HCT116 (cell line): ENCODE results near the gene CTSZ. TPM values are rescaled to one million over a fixed set of nuclear protein-coding genes. Genes with fewer than 3 reads are reported as not detected.

Experiments used
- ATAC-seq: fragments of 200-7000 bp; cut with Tn5 transposase; 2 replicates; pipeline ENCODE4 v1.9.1; 2020; ENCODE audit warnings: mild to moderate bottlenecking, moderate library complexity
- BruUV-seq: library from RNA; stranded (reverse); fragments of 400-500 nt; replicated peaks from 2 replicates; lab custom pipeline; 2021; lab: Mats Ljungman, UMichigan
- CTCF ChIA-PET: fragments of 300-600 bp; sonication (Branson Sonifier 250); formaldehyde crosslinking; loops from one replicate; lab custom pipeline; 2021; ENCODE audit warnings: antibody characterized with exemption; lab: Charles Lee
- POLR2A ChIA-PET: fragments of 300-600, 350-600 bp; sonication (Branson Sonifier 250); formaldehyde crosslinking; loops from one replicate; lab custom pipeline; 2021; ENCODE audit warnings: antibody characterized with exemption; lab: Charles Lee
- RAD21 ChIA-PET, 2 experiments: fragments of 300-600 bp; sonication (Branson Sonifier 250); formaldehyde crosslinking; loops; one replicate each; lab custom pipeline; 2023; ENCODE audit warnings: low total read pairs in 2 of 2; ENCODE audit not compliant: uncharacterized antibody in 2 of 2, unreplicated experiment in 2 of 2, low non-redundant PET in 1 of 2; lab: Charles Lee
- DNase-seq: peaks from one replicate; pipeline ENCODE4 v3.0.0-alpha.2; 2010; ENCODE audit warnings: low read depth, low spot score
- H2AFZ ChIP-seq: fragments of 200-600 bp; shearing (Covaris generic), sonication (generic); 2 replicates; pipeline ENCODE4 v1.6.1; 2017; ENCODE audit warnings: low read depth, mixed run types, mixed read lengths, antibody characterized with exemption, low read length; ENCODE audit not compliant: poor library complexity, severe bottlenecking
- H3K27ac ChIP-seq: 2 replicates; pipeline ENCODE4 v1.5.1; 2012; ENCODE audit warnings: low read depth, low read length
- H3K27me3 ChIP-seq: fragments of 200-600 bp; sonication (generic); 2 replicates; pipeline ENCODE4 v1.6.1; 2016; ENCODE audit warnings: mixed run types, low read length, mixed read lengths; ENCODE audit not compliant: insufficient read depth
- H3K36me3 ChIP-seq, 2 experiments: fragments of 200-500 bp in 1 of 2; fragments of 200-600 bp in 1 of 2; sonication (Bioruptor generic) in 1 of 2; sonication (generic) in 1 of 2; 2 replicates each; pipeline versions ENCODE4 v1.5.1 to v1.6.1; 2014 to 2016; ENCODE audit warnings: low read length in 2 of 2, inconsistent platforms in 1 of 2, mixed read lengths in 1 of 2, mixed run types in 1 of 2; ENCODE audit not compliant: insufficient read depth in 2 of 2, control insufficient read depth in 1 of 2
- H3K4me1 ChIP-seq, 2 experiments: fragments of 200-600 bp in 1 of 2; sonication (generic) in 1 of 2; 2 replicates each; pipeline versions ENCODE4 v1.5.1 to v1.6.1; 2012 to 2017; ENCODE audit warnings: low read length in 2 of 2, inconsistent platforms in 1 of 2, mild to moderate bottlenecking in 1 of 2, mixed read lengths in 1 of 2, mixed run types in 1 of 2, moderate library complexity in 1 of 2; ENCODE audit not compliant: insufficient read depth in 2 of 2, control insufficient read depth in 1 of 2
- H3K4me2 ChIP-seq: fragments of 200-600 bp; sonication (generic); 2 replicates; pipeline ENCODE4 v1.6.1; 2017; ENCODE audit warnings: mixed run types, low read length, mixed read lengths
- H3K4me3 ChIP-seq, 2 experiments: fragments of 200-600 bp in 1 of 2; sonication (generic) in 1 of 2; replicated peaks in 1 of 2; 2 replicates each; pipeline ENCODE4 v1.5.1; 2011 to 2016; ENCODE audit warnings: low read length in 2 of 2, control low read depth in 1 of 2, low read depth in 1 of 2, mild to moderate bottlenecking in 1 of 2, mixed read lengths in 1 of 2, mixed run types in 1 of 2
- H3K79me2 ChIP-seq: fragments of 200-600 bp; sonication (generic); 2 replicates; pipeline ENCODE4 v1.6.1; 2017; ENCODE audit warnings: mild to moderate bottlenecking, mixed run types, low read length, moderate library complexity, mixed read lengths; ENCODE audit not compliant: insufficient read depth
- H3K9ac ChIP-seq: fragments of 200-600 bp; sonication (generic); 2 replicates; pipeline ENCODE4 v1.6.1; 2016; ENCODE audit warnings: low read length, mixed read lengths
- H3K9me2 ChIP-seq: fragments of 200-600 bp; sonication (generic), shearing (Covaris generic); 2 replicates; pipeline ENCODE4 v1.6.1; 2017; ENCODE audit warnings: mixed run types, mild to moderate bottlenecking, moderate library complexity; ENCODE audit not compliant: insufficient read depth
- H3K9me3 ChIP-seq, 2 experiments: fragments of 200-500 bp in 1 of 2; fragments of 200-600 bp in 1 of 2; sonication (Bioruptor generic) in 1 of 2; sonication (generic) in 1 of 2; 2 replicates each; pipeline ENCODE4 v1.6.1; 2014 to 2017; ENCODE audit warnings: low read length in 2 of 2, mixed read lengths in 2 of 2, inconsistent platforms in 1 of 2, low read depth in 1 of 2, mild to moderate bottlenecking in 1 of 2, mixed run types in 1 of 2, moderate library complexity in 1 of 2; ENCODE audit not compliant: control insufficient read depth in 1 of 2, insufficient read depth in 1 of 2
- H4K20me1 ChIP-seq: fragments of 200-600 bp; sonication (generic), shearing (Covaris generic); 2 replicates; pipeline ENCODE4 v1.6.1; 2017; ENCODE audit warnings: mixed run types, mild to moderate bottlenecking, moderate library complexity; ENCODE audit not compliant: insufficient read depth
- CBX3 ChIP-seq: IDR thresholded peaks from 2 replicates; pipeline ENCODE4 v1.6.1; 2012; ENCODE audit warnings: low read depth
- CEBPB ChIP-seq: IDR thresholded peaks from 2 replicates; pipeline ENCODE4 v1.6.1; 2012; ENCODE audit warnings: low read depth
- ELF1 ChIP-seq: IDR thresholded peaks from 2 replicates; pipeline ENCODE4 v1.6.1; 2012; ENCODE audit warnings: low read depth, borderline replicate concordance
- EZH2 ChIP-seq: fragments of 200-600 bp; sonication (generic); IDR thresholded peaks from 2 replicates; pipeline ENCODE4 v1.6.1; 2017; ENCODE audit warnings: antibody characterized with exemption, mixed run types
- EZH2phosphoT487 ChIP-seq: fragments of 200-600 bp; IDR thresholded peaks from 2 replicates; pipeline ENCODE4 v1.6.1; 2018; ENCODE audit warnings: antibody characterized with exemption, borderline replicate concordance
- FOSL1 ChIP-seq: IDR thresholded peaks from 2 replicates; pipeline ENCODE4 v1.6.1; 2012; ENCODE audit warnings: low read depth
- JUND ChIP-seq: IDR thresholded peaks from 2 replicates; pipeline ENCODE4 v1.6.1; 2012
- POLR2A ChIP-seq: IDR thresholded peaks from 2 replicates; pipeline ENCODE4 v1.7.0; 2011; ENCODE audit warnings: borderline replicate concordance; ENCODE audit not compliant: insufficient read depth, insufficient read length; ENCODE audit errors: extremely low read depth
- POLR2AphosphoS5 ChIP-seq: IDR thresholded peaks from 2 replicates; pipeline ENCODE4 v1.6.1; 2011; ENCODE audit warnings: mild to moderate bottlenecking, low read depth, low read length, moderate library complexity
- RAD21 ChIP-seq: IDR thresholded peaks from 2 replicates; pipeline ENCODE4 v1.6.1; 2012; ENCODE audit warnings: low read depth, mild to moderate bottlenecking
- SP1 ChIP-seq: IDR thresholded peaks from 2 replicates; pipeline ENCODE4 v1.6.1; 2012; ENCODE audit warnings: low read depth
- SRF ChIP-seq: IDR thresholded peaks from 2 replicates; pipeline ENCODE4 v1.6.1; 2012; ENCODE audit warnings: low read depth
- TCF7L2 ChIP-seq: IDR thresholded peaks from 2 replicates; pipeline ENCODE4 v1.7.0; 2011; ENCODE audit warnings: borderline replicate concordance, inconsistent platforms; ENCODE audit not compliant: insufficient read depth, insufficient read length; ENCODE audit errors: extremely low read depth
- ZFX ChIP-seq: fragments of 450-650 bp; IDR thresholded peaks from 2 replicates; pipeline ENCODE4 v1.6.1; 2017
- ZNF274 ChIP-seq: fragments of 200-500 bp; sonication (Bioruptor generic); IDR thresholded peaks from 2 replicates; pipeline ENCODE4 v1.6.1; 2014; ENCODE audit warnings: mild to moderate bottlenecking, low read depth, low read length, inconsistent platforms
- intact Hi-C: fragments of 100-400 bp; cut with micrococcal nuclease; formaldehyde crosslinking; loops from 2 replicates; pipeline ENCODE4 v1.10.0; 2022
- total RNA-seq: library from RNA; stranded (reverse); gene quantifications from one replicate; pipeline ENCODE4 v1.2.1, GENCODE V29; 2021; ENCODE audit not compliant: unreplicated experiment
- TF ChIP-seq, protein P1 (sequence below): IDR thresholded peaks from 2 replicates; pipeline ENCODE4 v1.6.1; 2012
- TF ChIP-seq, protein P2 (sequence below): IDR thresholded peaks from 2 replicates; pipeline ENCODE4 v1.6.1; 2011; ENCODE audit warnings: mild to moderate bottlenecking, low read length, moderate library complexity; ENCODE audit not compliant: insufficient replicate concordance; ENCODE audit errors: extremely low read depth
- TF ChIP-seq, protein P3 (sequence below): IDR thresholded peaks from 2 replicates; pipeline ENCODE4 v1.6.1; 2012
- TF ChIP-seq, protein P4 (sequence below): IDR thresholded peaks from 2 replicates; pipeline ENCODE4 v1.6.1; 2012; ENCODE audit warnings: low read depth
- TF ChIP-seq, protein P5 (sequence below), 3 experiments: fragments of 200-600 bp in 1 of 3; sonication (generic) in 1 of 3; IDR thresholded peaks in 2 of 3; conservative IDR thresholded peaks in 1 of 3; 2 replicates each; pipeline ENCODE4 v1.5.1; 2012 to 2017; ENCODE audit warnings: low read depth in 2 of 3, low read length in 2 of 3, antibody characterized with exemption in 1 of 3, borderline replicate concordance in 1 of 3, control low read depth in 1 of 3, mild to moderate bottlenecking in 1 of 3, mixed read lengths in 1 of 3, mixed run types in 1 of 3, moderate library complexity in 1 of 3; ENCODE audit not compliant: insufficient read depth in 1 of 3

The CTSZ gene
- total RNA-seq, 1 experiment from 2014 or later = 100 TPM

DNA sequence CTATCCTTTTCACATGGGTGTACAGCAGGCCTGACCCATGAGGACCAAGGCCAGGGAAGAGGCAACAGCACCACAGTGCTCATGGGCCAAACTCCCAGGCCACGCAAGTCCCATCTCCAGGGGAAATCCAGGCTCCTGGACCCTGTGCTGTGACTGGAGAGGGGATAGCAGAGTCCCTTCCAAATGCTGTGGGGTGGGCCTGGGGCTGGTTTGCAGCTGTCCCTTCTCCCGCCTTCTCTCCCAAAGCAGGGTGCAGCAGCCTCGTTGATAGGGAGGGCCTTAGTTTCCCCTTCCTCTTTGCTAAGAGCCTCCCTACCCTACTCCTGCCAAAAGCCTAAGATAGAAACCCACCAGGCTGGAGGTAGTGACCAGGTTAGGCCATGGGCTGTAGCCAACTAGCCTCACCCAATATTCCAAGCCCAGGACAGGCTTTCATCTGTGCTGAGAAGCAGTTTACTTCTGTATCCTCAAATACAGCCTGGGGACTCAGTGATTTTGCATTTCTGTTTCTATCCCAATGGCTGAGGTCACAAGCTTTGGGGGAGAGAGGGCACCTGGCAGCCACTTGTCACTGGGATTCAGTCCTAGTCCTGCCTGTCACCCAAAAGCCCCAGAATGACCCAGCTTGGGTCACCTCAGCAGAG, 1.4 kb downstream of the CTSZ start:
- CTCF ChIA-PET = no interaction called here
- Histone ChIP-seq H3K4me1 (peaks cover 12 to 30% of the 10 kb centered on the region in 2 experiments), H3K27me3 (no peaks in the 10 kb centered on the region), H3K9me2 (no peaks in the 10 kb centered on the region), H3K79me2 (peaks cover 30% of the 10 kb centered on the region; the same call in 1 of the 2 replicates), H4K20me1 (no peaks in the 10 kb centered on the region), H2AFZ (no peak overlapping the region), H3K4me2 (peak overlapping the region; percentile 85), H3K9me3 (no peaks in the 10 kb centered on the region), H3K4me3 (peak overlapping the region; percentile 74 to 76), H3K36me3 (0 out of 4 replicates have a peak, but pooled peaks cover 0 to 3% of the 10 kb centered on the region in 2 experiments), H3K9ac (peak overlapping the region; percentile 86), H3K27ac (peak overlapping the region; percentile 82)
- DNase-seq (no peak), ATAC-seq (no peak)
- BruUV-seq = TSS peak; percentile 44
- POLR2A ChIA-PET = no interaction called here
- RAD21 ChIA-PET = no interaction called here
- intact Hi-C loops = no loop called here
- TF ChIP-seq TCF7L2 = no peak
- TF ChIP-seq, protein P1, sequence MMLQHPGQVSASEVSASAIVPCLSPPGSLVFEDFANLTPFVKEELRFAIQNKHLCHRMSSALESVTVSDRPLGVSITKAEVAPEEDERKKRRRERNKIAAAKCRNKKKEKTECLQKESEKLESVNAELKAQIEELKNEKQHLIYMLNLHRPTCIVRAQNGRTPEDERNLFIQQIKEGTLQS = no peak
- TF ChIP-seq, protein P2, sequence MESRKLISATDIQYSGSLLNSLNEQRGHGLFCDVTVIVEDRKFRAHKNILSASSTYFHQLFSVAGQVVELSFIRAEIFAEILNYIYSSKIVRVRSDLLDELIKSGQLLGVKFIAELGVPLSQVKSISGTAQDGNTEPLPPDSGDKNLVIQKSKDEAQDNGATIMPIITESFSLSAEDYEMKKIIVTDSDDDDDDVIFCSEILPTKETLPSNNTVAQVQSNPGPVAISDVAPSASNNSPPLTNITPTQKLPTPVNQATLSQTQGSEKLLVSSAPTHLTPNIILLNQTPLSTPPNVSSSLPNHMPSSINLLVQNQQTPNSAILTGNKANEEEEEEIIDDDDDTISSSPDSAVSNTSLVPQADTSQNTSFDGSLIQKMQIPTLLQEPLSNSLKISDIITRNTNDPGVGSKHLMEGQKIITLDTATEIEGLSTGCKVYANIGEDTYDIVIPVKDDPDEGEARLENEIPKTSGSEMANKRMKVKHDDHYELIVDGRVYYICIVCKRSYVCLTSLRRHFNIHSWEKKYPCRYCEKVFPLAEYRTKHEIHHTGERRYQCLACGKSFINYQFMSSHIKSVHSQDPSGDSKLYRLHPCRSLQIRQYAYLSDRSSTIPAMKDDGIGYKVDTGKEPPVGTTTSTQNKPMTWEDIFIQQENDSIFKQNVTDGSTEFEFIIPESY = no peak
- no peak for TF ChIP-seq FOSL1
- TF ChIP-seq CEBPB = no peak
- no peak for TF ChIP-seq EZH2
- TF ChIP-seq ZNF274 = no peak
- TF ChIP-seq RAD21 = no peak
- no peak for TF ChIP-seq POLR2A
- TF ChIP-seq, protein P3, sequence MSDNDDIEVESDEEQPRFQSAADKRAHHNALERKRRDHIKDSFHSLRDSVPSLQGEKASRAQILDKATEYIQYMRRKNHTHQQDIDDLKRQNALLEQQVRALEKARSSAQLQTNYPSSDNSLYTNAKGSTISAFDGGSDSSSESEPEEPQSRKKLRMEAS = no peak
- no peak for TF ChIP-seq ELF1
- TF ChIP-seq, protein P4, sequence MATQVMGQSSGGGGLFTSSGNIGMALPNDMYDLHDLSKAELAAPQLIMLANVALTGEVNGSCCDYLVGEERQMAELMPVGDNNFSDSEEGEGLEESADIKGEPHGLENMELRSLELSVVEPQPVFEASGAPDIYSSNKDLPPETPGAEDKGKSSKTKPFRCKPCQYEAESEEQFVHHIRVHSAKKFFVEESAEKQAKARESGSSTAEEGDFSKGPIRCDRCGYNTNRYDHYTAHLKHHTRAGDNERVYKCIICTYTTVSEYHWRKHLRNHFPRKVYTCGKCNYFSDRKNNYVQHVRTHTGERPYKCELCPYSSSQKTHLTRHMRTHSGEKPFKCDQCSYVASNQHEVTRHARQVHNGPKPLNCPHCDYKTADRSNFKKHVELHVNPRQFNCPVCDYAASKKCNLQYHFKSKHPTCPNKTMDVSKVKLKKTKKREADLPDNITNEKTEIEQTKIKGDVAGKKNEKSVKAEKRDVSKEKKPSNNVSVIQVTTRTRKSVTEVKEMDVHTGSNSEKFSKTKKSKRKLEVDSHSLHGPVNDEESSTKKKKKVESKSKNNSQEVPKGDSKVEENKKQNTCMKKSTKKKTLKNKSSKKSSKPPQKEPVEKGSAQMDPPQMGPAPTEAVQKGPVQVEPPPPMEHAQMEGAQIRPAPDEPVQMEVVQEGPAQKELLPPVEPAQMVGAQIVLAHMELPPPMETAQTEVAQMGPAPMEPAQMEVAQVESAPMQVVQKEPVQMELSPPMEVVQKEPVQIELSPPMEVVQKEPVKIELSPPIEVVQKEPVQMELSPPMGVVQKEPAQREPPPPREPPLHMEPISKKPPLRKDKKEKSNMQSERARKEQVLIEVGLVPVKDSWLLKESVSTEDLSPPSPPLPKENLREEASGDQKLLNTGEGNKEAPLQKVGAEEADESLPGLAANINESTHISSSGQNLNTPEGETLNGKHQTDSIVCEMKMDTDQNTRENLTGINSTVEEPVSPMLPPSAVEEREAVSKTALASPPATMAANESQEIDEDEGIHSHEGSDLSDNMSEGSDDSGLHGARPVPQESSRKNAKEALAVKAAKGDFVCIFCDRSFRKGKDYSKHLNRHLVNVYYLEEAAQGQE = no peak
- no peak for TF ChIP-seq SRF
- no peak for TF ChIP-seq CBX3
- TF ChIP-seq, protein P5, sequence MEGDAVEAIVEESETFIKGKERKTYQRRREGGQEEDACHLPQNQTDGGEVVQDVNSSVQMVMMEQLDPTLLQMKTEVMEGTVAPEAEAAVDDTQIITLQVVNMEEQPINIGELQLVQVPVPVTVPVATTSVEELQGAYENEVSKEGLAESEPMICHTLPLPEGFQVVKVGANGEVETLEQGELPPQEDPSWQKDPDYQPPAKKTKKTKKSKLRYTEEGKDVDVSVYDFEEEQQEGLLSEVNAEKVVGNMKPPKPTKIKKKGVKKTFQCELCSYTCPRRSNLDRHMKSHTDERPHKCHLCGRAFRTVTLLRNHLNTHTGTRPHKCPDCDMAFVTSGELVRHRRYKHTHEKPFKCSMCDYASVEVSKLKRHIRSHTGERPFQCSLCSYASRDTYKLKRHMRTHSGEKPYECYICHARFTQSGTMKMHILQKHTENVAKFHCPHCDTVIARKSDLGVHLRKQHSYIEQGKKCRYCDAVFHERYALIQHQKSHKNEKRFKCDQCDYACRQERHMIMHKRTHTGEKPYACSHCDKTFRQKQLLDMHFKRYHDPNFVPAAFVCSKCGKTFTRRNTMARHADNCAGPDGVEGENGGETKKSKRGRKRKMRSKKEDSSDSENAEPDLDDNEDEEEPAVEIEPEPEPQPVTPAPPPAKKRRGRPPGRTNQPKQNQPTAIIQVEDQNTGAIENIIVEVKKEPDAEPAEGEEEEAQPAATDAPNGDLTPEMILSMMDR (IDR thresholded peaks at IDR 0.05 in 2 of 3, conservative IDR thresholded peaks at IDR 0.05 in 1 of 3; ENCODE audit: borderline replicate concordance in 1 of 3, insufficient read depth in 1 of 3, low read depth in 2 of 3, low read length in 2 of 3) = no peak
- no peak for TF ChIP-seq POLR2AphosphoS5
- TF ChIP-seq JUND = no peak
- TF ChIP-seq SP1 = no peak
- TF ChIP-seq EZH2phosphoT487 = no peak
- TF ChIP-seq ZFX = no peak
